ENCODE data around the gene SLC37A3. TPM values are rescaled to one million over a fixed set of nuclear protein-coding genes. Genes with fewer than 3 reads are reported as not detected.
"Not testable (repeated sequence)": the region's sequence is repeated elsewhere in the genome, so short reads cannot be mapped to it uniquely, and the experiment has no call there.

The SLC37A3 gene
- total RNA-seq, 1 donor = 79.0 TPM

DNA sequence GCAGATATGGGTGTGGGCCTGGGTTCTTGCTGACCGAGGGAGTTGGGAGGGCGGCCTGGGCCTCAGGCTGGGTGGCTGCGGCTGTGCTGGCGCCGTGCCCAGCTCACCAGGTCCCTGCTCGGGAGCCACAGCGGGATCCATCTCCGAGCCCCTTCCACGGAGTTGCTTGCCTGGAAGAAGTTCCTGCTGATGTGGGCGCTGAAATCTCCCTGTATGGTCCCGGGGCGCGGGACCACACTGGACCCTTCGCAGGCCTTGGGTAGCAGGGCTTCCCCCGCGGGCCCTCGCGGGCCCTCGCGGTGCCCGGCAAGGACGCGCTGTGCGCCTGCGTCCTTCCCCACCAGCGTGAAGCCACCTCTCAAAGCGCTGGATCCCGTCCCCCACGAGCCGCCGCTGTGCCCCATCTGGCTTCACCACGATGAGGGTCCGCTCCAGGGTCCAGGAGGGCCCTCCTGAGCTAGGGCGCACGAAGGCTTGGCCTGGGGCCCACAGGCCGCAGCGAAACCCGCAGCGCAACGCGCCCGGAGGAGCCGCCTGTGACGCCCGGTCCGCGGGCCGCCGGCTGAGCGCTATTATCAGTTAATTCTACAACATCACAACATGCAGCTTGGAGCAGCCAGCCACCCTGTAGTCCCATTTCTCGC lies 37.0 kb upstream of the SLC37A3 start:
- H3K4me3 ChIP-seq (ENCODE audit: low read depth, low read length) = no peak overlapping the region
- TF ChIP-seq, protein P1, sequence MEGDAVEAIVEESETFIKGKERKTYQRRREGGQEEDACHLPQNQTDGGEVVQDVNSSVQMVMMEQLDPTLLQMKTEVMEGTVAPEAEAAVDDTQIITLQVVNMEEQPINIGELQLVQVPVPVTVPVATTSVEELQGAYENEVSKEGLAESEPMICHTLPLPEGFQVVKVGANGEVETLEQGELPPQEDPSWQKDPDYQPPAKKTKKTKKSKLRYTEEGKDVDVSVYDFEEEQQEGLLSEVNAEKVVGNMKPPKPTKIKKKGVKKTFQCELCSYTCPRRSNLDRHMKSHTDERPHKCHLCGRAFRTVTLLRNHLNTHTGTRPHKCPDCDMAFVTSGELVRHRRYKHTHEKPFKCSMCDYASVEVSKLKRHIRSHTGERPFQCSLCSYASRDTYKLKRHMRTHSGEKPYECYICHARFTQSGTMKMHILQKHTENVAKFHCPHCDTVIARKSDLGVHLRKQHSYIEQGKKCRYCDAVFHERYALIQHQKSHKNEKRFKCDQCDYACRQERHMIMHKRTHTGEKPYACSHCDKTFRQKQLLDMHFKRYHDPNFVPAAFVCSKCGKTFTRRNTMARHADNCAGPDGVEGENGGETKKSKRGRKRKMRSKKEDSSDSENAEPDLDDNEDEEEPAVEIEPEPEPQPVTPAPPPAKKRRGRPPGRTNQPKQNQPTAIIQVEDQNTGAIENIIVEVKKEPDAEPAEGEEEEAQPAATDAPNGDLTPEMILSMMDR (IDR thresholded peaks at IDR 0.05; ENCODE audit: insufficient read depth, low read depth, low read length) = no peak
- DNase-seq (ENCODE audit: low read depth) = no peak

DNA sequence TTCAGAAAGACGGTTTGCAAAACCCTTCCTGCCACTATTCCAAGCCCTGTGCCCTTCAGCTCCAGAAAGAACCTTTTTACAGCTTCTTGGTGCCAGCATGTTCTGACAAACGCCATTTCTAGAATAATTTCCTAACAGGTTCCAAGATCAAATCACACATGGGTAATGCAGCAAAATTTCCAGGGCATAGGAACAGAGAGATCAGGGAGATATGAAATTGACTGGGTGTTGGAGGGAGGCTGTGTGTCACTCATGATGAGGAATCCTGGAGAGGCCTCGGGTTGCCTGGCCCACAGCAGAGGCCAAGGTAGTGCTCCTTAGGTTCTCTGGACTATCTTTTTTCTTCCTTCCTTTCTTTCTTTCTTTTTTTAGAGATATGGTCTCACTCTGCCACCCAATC lies 35.1 kb upstream of the SLC37A3 start:
- TF ChIP-seq, protein P1 (IDR thresholded peaks at IDR 0.05; ENCODE audit: insufficient read depth, low read depth, low read length) = no peak
- no peak for DNase-seq (ENCODE audit: low read depth)
- no peak overlapping the region for H3K4me3 ChIP-seq (ENCODE audit: low read depth, low read length)

DNA sequence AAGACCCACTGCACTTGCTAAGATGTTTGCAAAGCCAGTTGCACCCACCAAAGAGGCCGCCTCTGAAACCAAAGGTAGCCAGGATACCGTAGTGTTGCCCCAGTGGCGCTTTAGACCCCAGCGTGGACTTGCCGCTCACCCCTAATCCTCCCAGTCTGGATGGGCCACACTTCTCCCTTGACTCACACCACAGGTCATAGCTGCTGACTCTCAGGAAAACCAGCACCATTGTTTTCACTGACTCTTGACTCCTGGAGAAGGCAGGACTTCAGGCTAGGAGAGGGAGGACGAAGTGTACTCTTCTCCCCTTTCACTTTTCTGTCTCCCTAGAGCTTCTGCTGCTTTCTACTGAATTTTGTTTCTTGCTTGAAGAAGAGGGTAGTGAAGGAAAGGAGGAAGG lies 27.8 kb upstream of the SLC37A3 start:
- no peak overlapping the region for H3K4me3 ChIP-seq (ENCODE audit: low read depth, low read length)
- TF ChIP-seq, protein P1 (IDR thresholded peaks at IDR 0.05; ENCODE audit: insufficient read depth, low read depth, low read length) = no peak
- DNase-seq (ENCODE audit: low read depth) = no peak

DNA sequence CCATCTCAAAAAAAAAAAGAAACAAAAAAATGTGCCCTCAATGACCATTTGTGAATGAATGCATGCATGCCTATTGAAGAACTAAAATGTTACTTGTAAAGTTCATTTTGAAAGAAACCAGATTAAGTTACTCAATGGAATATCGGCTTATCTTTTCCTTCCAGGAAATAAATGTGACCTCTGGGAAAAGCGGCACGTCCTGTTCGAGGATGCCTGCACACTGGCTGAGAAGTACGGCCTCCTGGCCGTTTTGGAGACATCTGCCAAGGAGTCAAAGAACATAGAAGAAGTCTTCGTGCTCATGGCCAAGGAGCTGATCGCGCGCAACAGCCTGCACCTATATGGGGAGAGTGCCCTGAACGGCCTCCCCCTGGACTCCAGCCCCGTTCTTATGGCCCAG lies 27.4 kb upstream of the SLC37A3 start:
- H3K4me3 ChIP-seq (ENCODE audit: low read depth, low read length) = no peak overlapping the region
- no peak for DNase-seq (ENCODE audit: low read depth)
- TF ChIP-seq, protein P1 (IDR thresholded peaks at IDR 0.05; ENCODE audit: insufficient read depth, low read depth, low read length) = no peak

DNA sequence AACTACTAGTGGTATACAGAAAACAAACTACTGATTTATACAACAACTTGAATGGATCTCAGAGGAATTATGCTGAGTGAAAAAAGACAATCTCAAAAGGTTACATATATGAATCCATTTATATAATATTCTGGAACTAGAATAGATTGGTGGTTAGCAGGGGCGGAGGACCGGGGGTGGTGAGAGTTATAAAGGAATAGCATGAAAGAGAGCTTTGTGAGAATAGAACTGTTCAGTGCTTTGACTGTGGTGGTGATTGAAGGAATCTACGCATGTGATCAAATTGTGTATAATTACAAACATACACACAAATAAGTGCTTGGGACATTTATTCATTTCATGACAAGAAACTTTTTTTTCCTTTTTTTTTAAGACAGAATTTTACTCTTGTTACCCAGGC lies 25.2 kb upstream of the SLC37A3 start:
- no peak overlapping the region for H3K4me3 ChIP-seq (ENCODE audit: low read depth, low read length)
- no peak for DNase-seq (ENCODE audit: low read depth)
- TF ChIP-seq, protein P1 (IDR thresholded peaks at IDR 0.05; ENCODE audit: insufficient read depth, low read depth, low read length) = no peak

DNA sequence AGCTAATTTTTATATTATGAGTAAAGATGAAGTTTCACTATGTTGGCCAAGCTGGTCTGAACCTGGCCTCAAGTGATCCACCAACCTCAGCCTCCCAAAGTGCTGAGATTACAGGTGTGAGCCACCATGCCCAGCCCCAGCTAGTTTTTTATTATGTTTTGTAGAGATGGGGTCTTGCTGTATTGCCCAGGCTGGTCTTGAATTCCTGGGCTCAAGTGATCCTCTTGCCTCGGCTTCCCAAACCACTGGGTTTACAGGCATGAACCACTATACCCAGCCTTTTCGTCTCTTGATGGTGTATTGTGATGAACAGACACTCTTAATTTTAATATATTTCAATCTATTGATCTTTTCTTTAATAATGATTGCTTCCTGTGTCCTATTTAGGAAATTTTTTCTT lies 23.2 kb upstream of the SLC37A3 start:
- TF ChIP-seq, protein P1 (IDR thresholded peaks at IDR 0.05; ENCODE audit: insufficient read depth, low read depth, low read length) = no peak
- no peak for DNase-seq (ENCODE audit: low read depth)
- H3K4me3 ChIP-seq (ENCODE audit: low read depth, low read length) = no peak overlapping the region

DNA sequence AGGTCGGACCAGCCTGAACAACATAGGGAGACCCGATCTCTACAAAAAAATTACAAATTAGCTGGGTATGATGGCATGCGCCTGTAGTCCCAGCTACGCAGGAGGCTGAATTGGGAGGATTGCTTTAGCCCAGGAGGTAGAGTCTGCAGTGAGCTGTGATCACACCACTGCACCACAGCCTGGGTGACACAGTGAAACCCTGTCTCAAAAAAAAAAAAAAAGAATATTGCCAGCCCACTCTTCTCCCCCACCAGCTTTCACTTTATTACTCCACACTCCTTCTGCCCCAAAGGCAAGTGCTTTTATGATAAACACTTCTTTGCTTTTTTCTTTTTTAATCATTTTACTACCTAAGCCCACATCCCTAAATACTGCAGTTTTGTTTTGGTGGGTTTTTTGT lies 20.3 kb upstream of the SLC37A3 start:
- H3K4me3 ChIP-seq (ENCODE audit: low read depth, low read length) = no peak overlapping the region
- no peak for DNase-seq (ENCODE audit: low read depth)
- TF ChIP-seq, protein P1 (IDR thresholded peaks at IDR 0.05; ENCODE audit: insufficient read depth, low read depth, low read length) = no peak

DNA sequence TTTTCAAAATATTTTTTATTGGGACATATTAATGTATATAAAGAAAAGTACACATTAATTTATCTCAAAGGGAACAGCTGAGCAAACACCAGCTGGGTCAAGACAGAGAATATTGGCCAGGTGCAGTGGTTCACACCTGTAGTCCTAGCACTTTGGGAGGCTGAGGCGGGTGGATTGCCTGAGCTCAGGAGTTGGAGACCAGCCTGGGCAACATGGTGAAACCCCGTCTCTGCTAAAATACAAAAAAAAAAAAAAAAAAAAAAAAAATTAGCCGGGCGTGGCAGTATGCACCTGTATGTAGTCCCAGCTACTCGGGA lies 19.8 kb upstream of the SLC37A3 start:
- H3K4me3 ChIP-seq (ENCODE audit: low read depth, low read length); DNase-seq (ENCODE audit: low read depth): not testable (repeated sequence)
